Neural cell (in vitro differentiated cells): ENCODE results near the gene TTC31. TPM values are rescaled to one million over a fixed set of nuclear protein-coding genes. Genes with fewer than 3 reads are reported as not detected.
A peak's percentile ranks its signal among the peaks of the same experiment; 100 is the strongest.

ENCODE experiments used
- H2AFZ ChIP-seq: fragments of 200-600, 300-800 bp; sonication (generic), shearing (Covaris generic); 2 replicates; pipeline ENCODE4 v1.6.0; 2014; ENCODE audit warnings: low read depth, mild to moderate bottlenecking, antibody characterized with exemption, low read length, moderate library complexity
- H3F3A ChIP-seq: fragments of 200-600 bp; shearing (Covaris generic); 2 replicates; pipeline ENCODE4 v1.6.1; 2016; ENCODE audit warnings: mild to moderate bottlenecking, moderate library complexity, mixed read lengths, antibody characterized with exemption, low read length; ENCODE audit not compliant: insufficient read depth, poor library complexity, severe bottlenecking
- H3K27ac ChIP-seq: fragments of 200-600, 300-800 bp; sonication (generic), shearing (Covaris generic); 2 replicates; pipeline ENCODE4 v1.5.1; 2014; ENCODE audit warnings: mild to moderate bottlenecking, low read length, moderate library complexity
- H3K27me3 ChIP-seq: fragments of 300-800, 200-600 bp; sonication (generic), shearing (Covaris generic); 2 replicates; pipeline ENCODE4 v1.6.0; 2014; ENCODE audit warnings: mild to moderate bottlenecking, low read depth, low read length, moderate library complexity; ENCODE audit not compliant: insufficient read depth
- H3K36me3 ChIP-seq: fragments of 300-800, 200-600 bp; sonication (generic), shearing (Covaris generic); 2 replicates; pipeline ENCODE4 v1.5.1; 2014; ENCODE audit warnings: mild to moderate bottlenecking, antibody characterized with exemption, low read length, moderate library complexity; ENCODE audit not compliant: insufficient read depth
- H3K4me2 ChIP-seq: fragments of 300-800, 200-600 bp; sonication (generic), shearing (Covaris generic); 2 replicates; pipeline ENCODE4 v1.6.0; 2014; ENCODE audit warnings: mild to moderate bottlenecking, low read length
- H3K4me3 ChIP-seq: fragments of 300-800, 200-600 bp; sonication (generic), shearing (Covaris generic); 2 replicates; pipeline ENCODE4 v1.5.1; 2014; ENCODE audit warnings: mild to moderate bottlenecking, low read length, moderate library complexity
- H3K79me2 ChIP-seq: fragments of 200-600 bp; shearing (Covaris generic); replicated peaks from 2 replicates; pipeline ENCODE4 v1.6.0; 2014; ENCODE audit warnings: mild to moderate bottlenecking, low read length, moderate library complexity; ENCODE audit not compliant: insufficient read depth
- H3K9ac ChIP-seq: fragments of 300-800, 200-600 bp; sonication (generic), shearing (Covaris generic); 2 replicates; pipeline ENCODE4 v1.6.1; 2016; ENCODE audit warnings: mild to moderate bottlenecking, low read length, mixed read lengths
- H3K9me2 ChIP-seq: fragments of 200-600 bp; shearing (Covaris generic); 2 replicates; pipeline ENCODE4 v1.6.1; 2016; ENCODE audit warnings: mild to moderate bottlenecking, low read length, mixed read lengths; ENCODE audit not compliant: insufficient read depth
- H3K9me3 ChIP-seq: fragments of 200-600, 300-800 bp; sonication (generic), shearing (Covaris generic); 2 replicates; pipeline ENCODE4 v1.6.1; 2016; ENCODE audit warnings: mild to moderate bottlenecking, mixed run types, low read length, moderate library complexity, mixed read lengths
- H4K20me1 ChIP-seq: fragments of 200-600 bp; shearing (Covaris generic); 2 replicates; pipeline ENCODE4 v1.6.1; 2016; ENCODE audit warnings: mild to moderate bottlenecking, mixed run types; ENCODE audit not compliant: insufficient read depth
- EP300 ChIP-seq: fragments of 450-650 bp; conservative IDR thresholded peaks from 2 replicates; pipeline ENCODE4 v1.6.1; 2014; ENCODE audit warnings: antibody characterized with exemption, mild to moderate bottlenecking, moderate library complexity; ENCODE audit not compliant: poor library complexity, severe bottlenecking
- EZH2 ChIP-seq: fragments of 200-600, 300-800 bp; shearing (Covaris generic), sonication (generic); IDR thresholded peaks from 2 replicates; pipeline ENCODE4 v1.6.1; 2014; ENCODE audit warnings: antibody characterized with exemption, low read length, borderline replicate concordance, mild to moderate bottlenecking; ENCODE audit not compliant: insufficient read depth, poor library complexity, severe bottlenecking
- MXI1 ChIP-seq: fragments of 450-650 bp; conservative IDR thresholded peaks from 2 replicates; pipeline ENCODE4 v1.6.1; 2014; ENCODE audit warnings: antibody characterized with exemption, mild to moderate bottlenecking; ENCODE audit not compliant: poor library complexity, severe bottlenecking
- POLR2AphosphoS5 ChIP-seq: IDR thresholded peaks from 2 replicates; pipeline ENCODE4 v1.6.1; 2012
- RAD21 ChIP-seq: fragments of 450-650 bp; conservative IDR thresholded peaks from 2 replicates; pipeline ENCODE4 v1.6.1; 2014; ENCODE audit warnings: antibody characterized with exemption, mild to moderate bottlenecking, moderate library complexity
- SMC3 ChIP-seq: fragments of 450-650 bp; conservative IDR thresholded peaks from 2 replicates; pipeline ENCODE4 v1.6.1; 2014; ENCODE audit warnings: antibody characterized with exemption, mild to moderate bottlenecking, moderate library complexity; ENCODE audit not compliant: poor library complexity
- TAF1 ChIP-seq: IDR thresholded peaks from 2 replicates; pipeline ENCODE4 v1.6.1; 2012; ENCODE audit warnings: low read depth
- polyA plus RNA-seq: library from polyadenylated mRNA; depleted of rRNA; stranded (reverse); fragments of >200 nt; gene quantifications from 2 replicates; pipeline ENCODE4 v1.2.3, GENCODE V29; 2014
- TF ChIP-seq, protein P1 (sequence below): IDR thresholded peaks from 2 replicates; pipeline ENCODE4 v1.6.1; 2012; ENCODE audit warnings: borderline replicate concordance
- TF ChIP-seq, protein P2 (sequence below): fragments of 450-650 bp; IDR thresholded peaks from 2 replicates; pipeline ENCODE4 v1.5.1; 2014; ENCODE audit warnings: antibody characterized with exemption, mild to moderate bottlenecking, moderate library complexity; ENCODE audit not compliant: poor library complexity, severe bottlenecking

TTC31 gene
- polyA plus RNA-seq, 1 donor from 2014 or later = 11.0 TPM

DNA sequence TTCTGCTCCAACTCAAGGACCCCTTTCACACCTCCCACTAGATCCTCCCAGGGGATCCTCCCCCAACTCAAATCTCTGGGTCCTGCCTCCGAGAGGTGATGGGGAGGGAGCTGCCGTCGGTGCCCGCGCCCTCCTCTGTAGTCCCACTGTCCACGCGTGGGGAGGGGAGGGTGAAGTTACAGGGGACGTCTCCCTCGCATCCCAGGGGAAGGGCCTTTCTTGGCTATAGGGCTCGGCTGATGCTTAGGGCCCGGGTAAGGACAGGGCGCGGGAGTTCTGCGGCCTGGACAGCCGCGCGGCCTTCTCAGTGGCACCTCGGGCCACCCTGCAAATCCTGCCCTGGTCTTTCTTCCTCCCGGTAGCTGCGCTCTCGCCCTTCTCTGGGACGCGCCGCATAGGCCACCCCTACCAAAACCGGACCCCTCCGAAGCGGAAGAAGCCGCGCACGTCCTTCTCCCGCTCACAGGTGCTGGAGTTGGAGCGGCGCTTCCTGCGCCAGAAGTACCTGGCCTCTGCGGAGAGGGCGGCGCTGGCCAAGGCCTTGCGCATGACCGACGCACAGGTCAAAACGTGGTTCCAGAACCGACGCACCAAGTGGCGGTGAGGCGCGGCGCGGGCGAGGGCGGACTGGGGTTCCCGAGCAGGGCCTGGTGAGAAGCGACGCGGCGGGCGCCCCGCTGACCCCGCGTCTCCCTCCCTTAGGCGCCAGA lies 32.5 kb downstream of the TTC31 start:
- H3K27ac ChIP-seq = no peak overlapping the region
- H4K20me1 ChIP-seq = no peaks in the 10 kb centered on the region
- no peaks in the 10 kb centered on the region for H3F3A ChIP-seq
- no peaks in the 10 kb centered on the region for H3K79me2 ChIP-seq
- H3K4me3 ChIP-seq = no peak overlapping the region
- H3K9me2 ChIP-seq = no peaks in the 10 kb centered on the region
- no peak overlapping the region for H3K9ac ChIP-seq
- H3K27me3 ChIP-seq = peaks cover 99% of the 10 kb centered on the region
- H3K9me3 ChIP-seq = no peaks in the 10 kb centered on the region
- no peak overlapping the region for H3K4me2 ChIP-seq
- TF ChIP-seq RAD21 (no peak), EZH2 (peak; percentile 96), TAF1 (no peak), MXI1 (no peak)
- TF ChIP-seq, protein P1, sequence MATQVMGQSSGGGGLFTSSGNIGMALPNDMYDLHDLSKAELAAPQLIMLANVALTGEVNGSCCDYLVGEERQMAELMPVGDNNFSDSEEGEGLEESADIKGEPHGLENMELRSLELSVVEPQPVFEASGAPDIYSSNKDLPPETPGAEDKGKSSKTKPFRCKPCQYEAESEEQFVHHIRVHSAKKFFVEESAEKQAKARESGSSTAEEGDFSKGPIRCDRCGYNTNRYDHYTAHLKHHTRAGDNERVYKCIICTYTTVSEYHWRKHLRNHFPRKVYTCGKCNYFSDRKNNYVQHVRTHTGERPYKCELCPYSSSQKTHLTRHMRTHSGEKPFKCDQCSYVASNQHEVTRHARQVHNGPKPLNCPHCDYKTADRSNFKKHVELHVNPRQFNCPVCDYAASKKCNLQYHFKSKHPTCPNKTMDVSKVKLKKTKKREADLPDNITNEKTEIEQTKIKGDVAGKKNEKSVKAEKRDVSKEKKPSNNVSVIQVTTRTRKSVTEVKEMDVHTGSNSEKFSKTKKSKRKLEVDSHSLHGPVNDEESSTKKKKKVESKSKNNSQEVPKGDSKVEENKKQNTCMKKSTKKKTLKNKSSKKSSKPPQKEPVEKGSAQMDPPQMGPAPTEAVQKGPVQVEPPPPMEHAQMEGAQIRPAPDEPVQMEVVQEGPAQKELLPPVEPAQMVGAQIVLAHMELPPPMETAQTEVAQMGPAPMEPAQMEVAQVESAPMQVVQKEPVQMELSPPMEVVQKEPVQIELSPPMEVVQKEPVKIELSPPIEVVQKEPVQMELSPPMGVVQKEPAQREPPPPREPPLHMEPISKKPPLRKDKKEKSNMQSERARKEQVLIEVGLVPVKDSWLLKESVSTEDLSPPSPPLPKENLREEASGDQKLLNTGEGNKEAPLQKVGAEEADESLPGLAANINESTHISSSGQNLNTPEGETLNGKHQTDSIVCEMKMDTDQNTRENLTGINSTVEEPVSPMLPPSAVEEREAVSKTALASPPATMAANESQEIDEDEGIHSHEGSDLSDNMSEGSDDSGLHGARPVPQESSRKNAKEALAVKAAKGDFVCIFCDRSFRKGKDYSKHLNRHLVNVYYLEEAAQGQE = no peak
- no peak overlapping the region for H2AFZ ChIP-seq
- H3K36me3 ChIP-seq = no peaks in the 10 kb centered on the region

- Histone ChIP-seq H3K9me3 (no peaks in the 10 kb centered on the region), H3K79me2 (no peaks in the 10 kb centered on the region), H3K27ac (no peak overlapping the region), H3K9ac (no peak overlapping the region), H3K4me3 (peak overlapping the region; percentile 53), H3F3A (no peaks in the 10 kb centered on the region), H3K9me2 (no peaks in the 10 kb centered on the region), H3K36me3 (no peaks in the 10 kb centered on the region), H3K27me3 (peaks cover 99% of the 10 kb centered on the region), H3K4me2 (no peak overlapping the region), H4K20me1 (no peaks in the 10 kb centered on the region), H2AFZ (no peak overlapping the region)
- TF ChIP-seq MXI1 = no peak
- TF ChIP-seq TAF1 = no peak
- TF ChIP-seq RAD21 = no peak
- TF ChIP-seq, protein P2, sequence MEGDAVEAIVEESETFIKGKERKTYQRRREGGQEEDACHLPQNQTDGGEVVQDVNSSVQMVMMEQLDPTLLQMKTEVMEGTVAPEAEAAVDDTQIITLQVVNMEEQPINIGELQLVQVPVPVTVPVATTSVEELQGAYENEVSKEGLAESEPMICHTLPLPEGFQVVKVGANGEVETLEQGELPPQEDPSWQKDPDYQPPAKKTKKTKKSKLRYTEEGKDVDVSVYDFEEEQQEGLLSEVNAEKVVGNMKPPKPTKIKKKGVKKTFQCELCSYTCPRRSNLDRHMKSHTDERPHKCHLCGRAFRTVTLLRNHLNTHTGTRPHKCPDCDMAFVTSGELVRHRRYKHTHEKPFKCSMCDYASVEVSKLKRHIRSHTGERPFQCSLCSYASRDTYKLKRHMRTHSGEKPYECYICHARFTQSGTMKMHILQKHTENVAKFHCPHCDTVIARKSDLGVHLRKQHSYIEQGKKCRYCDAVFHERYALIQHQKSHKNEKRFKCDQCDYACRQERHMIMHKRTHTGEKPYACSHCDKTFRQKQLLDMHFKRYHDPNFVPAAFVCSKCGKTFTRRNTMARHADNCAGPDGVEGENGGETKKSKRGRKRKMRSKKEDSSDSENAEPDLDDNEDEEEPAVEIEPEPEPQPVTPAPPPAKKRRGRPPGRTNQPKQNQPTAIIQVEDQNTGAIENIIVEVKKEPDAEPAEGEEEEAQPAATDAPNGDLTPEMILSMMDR = no peak
- TF ChIP-seq SMC3 = no peak
- no peak for TF ChIP-seq EP300
- TF ChIP-seq, protein P1 = no peak
- no peak for TF ChIP-seq POLR2AphosphoS5
These were observed 33.2 kb downstream of the TTC31 start for GRCh38 chr2:74515981-74516633.
